Kidney (tissue), 14 donors: ENCODE results near the gene CHMP6. TPM values are rescaled to one million over a fixed set of nuclear protein-coding genes. Genes with fewer than 3 reads are reported as not detected.

Source experiments
- DNase-seq, 5 donors: peaks; one replicate each; pipeline ENCODE4 v3.0.0-alpha.2; 2013 to 2020
- FAIRE-seq: peaks from 2 replicates; lab custom pipeline; 2012; peaks lifted over from hg19 to GRCh38; lab: Jason Lieb, UNC
- H3K27ac ChIP-seq, 2 donors: one replicate each; pipeline ENCODE4 v1.7.0; 2013; ENCODE audit warnings: low read depth in 2 of 2, low read length in 2 of 2, inconsistent platforms in 1 of 2
- H3K27me3 ChIP-seq: one replicate; pipeline ENCODE4 v1.7.1; 2013; ENCODE audit warnings: low read length, inconsistent platforms; ENCODE audit not compliant: control insufficient read depth, insufficient read depth
- H3K36me3 ChIP-seq, 3 donors: one replicate each; pipeline versions ENCODE4 v1.7.0 to v1.7.1; 2013; ENCODE audit warnings: low read length in 3 of 3, control low read depth in 1 of 3, inconsistent platforms in 1 of 3; ENCODE audit not compliant: insufficient read depth in 3 of 3, control insufficient read depth in 2 of 3
- H3K4me1 ChIP-seq, 3 donors: one replicate each; pipeline versions ENCODE4 v1.7.0 to v1.7.1; 2013; ENCODE audit warnings: low read length in 3 of 3, inconsistent platforms in 1 of 3, low read depth in 1 of 3; ENCODE audit not compliant: control insufficient read depth in 2 of 3, insufficient read depth in 2 of 3
- H3K4me3 ChIP-seq, 3 donors: one replicate each; pipeline versions ENCODE4 v1.7.0 to v1.8.1; 2013; ENCODE audit warnings: low read length in 3 of 3, control low read depth in 1 of 3, inconsistent platforms in 1 of 3
- H3K9ac ChIP-seq, 3 donors: one replicate each; pipeline versions ENCODE4 v1.7.0 to v1.7.1; 2013; ENCODE audit warnings: low read length in 3 of 3, control low read depth in 1 of 3, inconsistent platforms in 1 of 3
- H3K9me3 ChIP-seq, 3 donors: one replicate each; pipeline versions ENCODE4 v1.7.0 to v1.7.1; 2013; ENCODE audit warnings: low read length in 3 of 3, control low read depth in 1 of 3, inconsistent platforms in 1 of 3; ENCODE audit not compliant: control insufficient read depth in 2 of 3, insufficient read depth in 1 of 3
- intact Hi-C: fragments of 100-400 bp; cut with DNase I; formaldehyde crosslinking; loops from one replicate; pipeline ENCODE4 v1.11.1; 2022
- polyA plus RNA-seq: library from polyadenylated mRNA; stranded (reverse); fragments of 350-450 nt; fragmentation: Illumina TruSeq; extraction: RNeasy Lipid Tissue Mini Kit (QIAGEN cat#74804); gene quantifications from one replicate; pipeline ENCODE4 v1.2.3, GENCODE V29; 2014; ENCODE audit warnings: low read depth, low replicate concordance; ENCODE audit not compliant: insufficient read depth
- total RNA-seq: library from RNA; stranded (reverse); fragmentation: NEBNext Ultra II Directional; extraction: Animal tissue kit (Norgen Biotek cat#: 25700); gene quantifications from one replicate; pipeline ENCODE4 v1.2.1, GENCODE V29; 2021
- TF ChIP-seq, protein P1 (sequence below): IDR thresholded peaks from 3 replicates; pipeline ENCODE4 v1.5.1; 2012; ENCODE audit warnings: mild to moderate bottlenecking, moderate library complexity, borderline replicate concordance; ENCODE audit not compliant: insufficient read depth; ENCODE audit errors: extremely low read depth
- donor health status: control.
- donor health status: control.
- donor health status: control.
- donor health status: control.
- donor health status: control.
- donor health status: DM: yes; HTN: yes; CAD: no.
- donor health status: Normal renal cell carcinoma (clear cell type).

The CHMP6 gene
- total and polyA plus RNA-seq, 2 donors from 2014 or later, result 28.0 to 34.1 TPM

DNA sequence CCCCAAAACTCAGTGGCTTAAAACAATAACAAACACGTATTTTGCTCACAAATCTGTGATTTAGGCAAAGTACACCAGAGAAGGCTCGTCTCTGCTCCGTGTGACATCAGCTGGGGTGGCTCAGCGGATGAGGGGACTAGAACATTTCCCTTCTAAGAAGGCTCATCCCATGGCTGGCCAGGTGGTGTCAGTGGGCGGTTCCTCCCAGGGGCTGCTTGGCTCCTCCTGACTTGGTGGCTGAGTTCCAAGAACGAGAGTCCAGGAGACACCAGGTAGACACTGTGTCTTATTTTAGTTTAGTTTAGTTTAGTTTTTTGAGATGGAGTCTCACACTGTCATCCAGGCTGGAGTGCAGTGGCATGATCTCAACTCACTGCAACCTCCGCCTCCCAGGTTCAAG is 5.6 kb upstream of the CHMP6 start:
- Histone ChIP-seq H3K36me3 (no peaks in the 10 kb centered on the region), H3K9me3 (no peaks in the 10 kb centered on the region), H3K27me3 (no peaks in the 10 kb centered on the region), H3K4me1 (peaks cover 0 to 15% (median 9%) of the 10 kb centered on the region in 3 donors), H3K27ac (no peak overlapping the region), H3K9ac (no peak overlapping the region), H3K4me3 (no peak overlapping the region)
- DNase-seq (no peak), FAIRE-seq (no peak)
- intact Hi-C loops, result loop anchor here (5.0 kb wide), 1 partner anchor 116 kb away; no protein-coding TSS in a partner anchor
- TF ChIP-seq, protein P1, sequence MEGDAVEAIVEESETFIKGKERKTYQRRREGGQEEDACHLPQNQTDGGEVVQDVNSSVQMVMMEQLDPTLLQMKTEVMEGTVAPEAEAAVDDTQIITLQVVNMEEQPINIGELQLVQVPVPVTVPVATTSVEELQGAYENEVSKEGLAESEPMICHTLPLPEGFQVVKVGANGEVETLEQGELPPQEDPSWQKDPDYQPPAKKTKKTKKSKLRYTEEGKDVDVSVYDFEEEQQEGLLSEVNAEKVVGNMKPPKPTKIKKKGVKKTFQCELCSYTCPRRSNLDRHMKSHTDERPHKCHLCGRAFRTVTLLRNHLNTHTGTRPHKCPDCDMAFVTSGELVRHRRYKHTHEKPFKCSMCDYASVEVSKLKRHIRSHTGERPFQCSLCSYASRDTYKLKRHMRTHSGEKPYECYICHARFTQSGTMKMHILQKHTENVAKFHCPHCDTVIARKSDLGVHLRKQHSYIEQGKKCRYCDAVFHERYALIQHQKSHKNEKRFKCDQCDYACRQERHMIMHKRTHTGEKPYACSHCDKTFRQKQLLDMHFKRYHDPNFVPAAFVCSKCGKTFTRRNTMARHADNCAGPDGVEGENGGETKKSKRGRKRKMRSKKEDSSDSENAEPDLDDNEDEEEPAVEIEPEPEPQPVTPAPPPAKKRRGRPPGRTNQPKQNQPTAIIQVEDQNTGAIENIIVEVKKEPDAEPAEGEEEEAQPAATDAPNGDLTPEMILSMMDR, result no peak

DNA sequence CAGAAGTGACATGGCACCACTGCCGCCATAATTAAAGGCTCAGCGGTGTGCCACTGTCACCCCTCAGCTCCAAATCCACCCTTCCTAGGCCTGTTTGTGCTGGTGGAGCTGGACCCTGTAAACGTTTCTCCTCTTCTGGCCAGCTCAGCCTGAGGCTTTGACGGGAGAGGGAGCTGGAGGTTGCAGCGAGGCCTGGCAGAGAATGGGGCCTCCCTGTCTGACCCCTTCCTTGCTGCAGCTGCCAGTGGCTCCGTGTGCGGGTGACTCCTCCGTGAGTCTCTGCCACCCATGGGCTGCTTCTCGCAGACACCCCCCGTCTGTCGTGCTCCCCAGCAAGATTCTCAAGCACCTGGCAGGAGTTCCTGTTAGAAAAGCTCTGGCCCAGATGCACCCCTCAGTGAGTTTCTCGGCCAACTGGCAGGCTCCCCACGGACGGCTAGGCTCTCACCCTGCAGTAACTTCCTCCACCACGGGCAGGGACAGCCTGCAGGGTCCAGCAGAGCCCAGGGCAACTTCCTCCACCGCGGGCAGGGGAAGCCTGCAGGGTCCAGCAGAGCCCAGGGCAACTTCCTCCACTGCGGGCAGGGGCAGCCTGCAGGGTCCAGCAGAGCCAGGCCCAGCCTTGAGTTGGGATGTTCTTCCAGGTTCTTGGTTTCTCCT is 4.7 kb upstream of the CHMP6 start:
- DNase-seq, result peak in 1 of 5 donors; percentile 49
- H3K9ac ChIP-seq, result no peak overlapping the region
- intact Hi-C loops, result loop anchor here (5.0 kb wide), 1 partner anchor 115 kb away; no protein-coding TSS in a partner anchor

DNA sequence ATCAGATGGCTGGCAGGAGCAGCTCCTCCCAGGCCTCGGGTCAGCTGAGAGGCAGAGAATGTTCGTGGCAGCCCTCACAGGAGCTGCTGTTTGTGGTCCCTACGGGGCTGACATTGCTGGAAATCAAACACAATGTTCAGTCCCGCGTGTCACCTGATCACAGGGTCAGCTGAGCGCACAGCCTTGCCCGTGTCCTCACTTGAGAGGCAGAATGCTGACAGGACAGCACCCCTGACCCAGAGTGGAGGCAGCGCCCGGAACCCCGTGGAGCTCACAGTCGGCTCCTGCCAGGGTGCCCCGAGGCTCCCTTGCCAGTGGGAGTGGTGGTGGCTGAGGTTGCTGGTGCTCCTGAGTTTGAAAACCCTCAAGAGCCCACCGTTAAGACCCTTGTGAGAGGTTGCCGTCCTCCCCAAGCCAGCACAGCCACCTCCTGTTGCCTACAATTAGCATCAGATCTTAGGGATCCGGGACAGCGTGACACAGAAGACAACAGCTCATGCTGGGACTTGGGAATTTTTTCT is 3.6 kb upstream of the CHMP6 start:
- H3K4me1 ChIP-seq, result peaks cover 0 to 23% (median 9%) of the 10 kb centered on the region in 3 donors

More for the DNA sequence above, 4.7 kb upstream of the CHMP6 start:
- FAIRE-seq, result no peak
- no peak overlapping the region for H3K27ac ChIP-seq
- TF ChIP-seq, protein P1, result no peak
- no peaks in the 10 kb centered on the region for H3K9me3 ChIP-seq
- H3K4me3 ChIP-seq, result no peak overlapping the region
- no peaks in the 10 kb centered on the region for H3K36me3 ChIP-seq
- H3K4me1 ChIP-seq, result peaks cover 0 to 17% (median 9%) of the 10 kb centered on the region in 3 donors
- H3K27me3 ChIP-seq, result no peaks in the 10 kb centered on the region

More for the DNA sequence above, 3.6 kb upstream of the CHMP6 start:
- Histone ChIP-seq H3K36me3 (no peaks in the 10 kb centered on the region), H3K27ac (no peak overlapping the region), H3K4me3 (no peak overlapping the region), H3K27me3 (no peaks in the 10 kb centered on the region), H3K9ac (no peak overlapping the region), H3K9me3 (no peaks in the 10 kb centered on the region)
- TF ChIP-seq, protein P1, result no peak
- intact Hi-C loops, result loop anchor here (5.0 kb wide), 1 partner anchor 114 kb away; no protein-coding TSS in a partner anchor
- DNase-seq (peak in 1 of 5 donors; percentile 57), FAIRE-seq (no peak)
